GM12878 (cell line): Measurements from ENCODE around the gene LYPD6. TPM values are rescaled to one million over a fixed set of nuclear protein-coding genes. Genes with fewer than 3 reads are reported as not detected.

Experiments used
- ATAC-seq: fragments of 200-7000 bp; cut with Tn5 transposase; 3 replicates; pipeline ENCODE4 v1.9.1; 2020; ENCODE audit warnings: mild to moderate bottlenecking, moderate library complexity
- BruUV-seq: library from RNA; stranded (reverse); fragments of 400-500 nt; replicated peaks from 2 replicates; lab custom pipeline; 2021; lab: Mats Ljungman, UMichigan
- CTCF ChIA-PET: fragments of 300-600 bp; sonication (Branson Sonifier 250); formaldehyde crosslinking; extraction: SDS; loops from one replicate; lab custom pipeline; 2021; ENCODE audit warnings: inconsistent platforms; lab: Yijun Ruan, JAX
- POLR2A ChIA-PET: fragments of 350-600 bp; formaldehyde crosslinking; extraction: SDS; loops from one replicate; lab custom pipeline; 2021; ENCODE audit warnings: inconsistent platforms; lab: Charles Lee
- RAD21 ChIA-PET: fragments of 300-600 bp; sonication (Branson Sonifier 250); formaldehyde crosslinking; loops from one replicate; lab custom pipeline; 2023; ENCODE audit warnings: antibody characterized with exemption; ENCODE audit not compliant: unreplicated experiment; lab: Charles Lee
- SMC1A ChIA-PET: fragments of 300-600 bp; sonication (Branson Sonifier 250); formaldehyde crosslinking; loops from one replicate; lab custom pipeline; 2023; ENCODE audit not compliant: unreplicated experiment, uncharacterized antibody; lab: Charles Lee
- DNase-seq: peaks from one replicate; pipeline ENCODE4 v3.0.0-alpha.2; 2011; ENCODE audit warnings: low read depth, low spot score
- FAIRE-seq: peaks from 3 replicates; lab custom pipeline; 2011; peaks lifted over from hg19 to GRCh38; lab: Jason Lieb, UNC
- H2AFZ ChIP-seq: 2 replicates; pipeline ENCODE4 v1.6.0; 2011; ENCODE audit warnings: low read depth, low read length, control low read depth; ENCODE audit not compliant: control insufficient read depth
- H3K27ac ChIP-seq: 2 replicates; pipeline ENCODE4 v1.5.1; 2011; ENCODE audit warnings: control low read depth; ENCODE audit not compliant: control insufficient read depth, insufficient read depth
- H3K27me3 ChIP-seq, 2 experiments: replicated peaks in 1 of 2; 2 replicates each; pipeline versions ENCODE4 v1.6.0 to v1.6.1; 2011; ENCODE audit warnings: low read length in 1 of 2; ENCODE audit not compliant: control insufficient read depth in 2 of 2, insufficient read depth in 2 of 2
- H3K36me3 ChIP-seq, 2 experiments: 2 replicates each; pipeline ENCODE4 v1.5.1; 2011; ENCODE audit warnings: low read length in 1 of 2; ENCODE audit not compliant: control insufficient read depth in 2 of 2, insufficient read depth in 2 of 2
- H3K4me1 ChIP-seq: 2 replicates; pipeline ENCODE4 v1.6.1; 2011; ENCODE audit warnings: mild to moderate bottlenecking, low read length, moderate library complexity, mixed read lengths; ENCODE audit not compliant: control insufficient read depth, insufficient read depth
- H3K4me2 ChIP-seq: 2 replicates; pipeline ENCODE4 v1.6.0; 2011; ENCODE audit warnings: control low read depth; ENCODE audit not compliant: control insufficient read depth, insufficient read depth
- H3K4me3 ChIP-seq: fragments of 200-600 bp; sonication (generic); 2 replicates; pipeline ENCODE4 v1.5.1; 2016
- H3K79me2 ChIP-seq: 2 replicates; pipeline ENCODE4 v1.6.0; 2011; ENCODE audit warnings: low read length; ENCODE audit not compliant: control insufficient read depth, insufficient read depth
- H3K9ac ChIP-seq: 2 replicates; pipeline ENCODE4 v1.8.0; 2011; ENCODE audit warnings: low read length, control low read depth, mixed read lengths; ENCODE audit not compliant: control insufficient read depth, insufficient read depth
- H3K9me3 ChIP-seq: replicated peaks from 3 replicates; pipeline ENCODE4 v1.5.1; 2011; ENCODE audit warnings: mild to moderate bottlenecking, low read length; ENCODE audit not compliant: control insufficient read depth, insufficient read depth
- H4K20me1 ChIP-seq: 2 replicates; pipeline ENCODE4 v1.6.0; 2011; ENCODE audit not compliant: control insufficient read depth, insufficient read depth
- CBX5 ChIP-seq: sonication (generic); IDR thresholded peaks from 2 replicates; pipeline ENCODE4 v1.6.1; 2016; ENCODE audit warnings: low read depth, moderate library complexity, mild to moderate bottlenecking, inconsistent platforms
- PAX8 ChIP-seq: fragments of 450-650 bp; IDR thresholded peaks from 2 replicates; pipeline ENCODE4 v1.6.1; 2017; ENCODE audit warnings: mild to moderate bottlenecking, moderate library complexity
- SRF ChIP-seq, 2 experiments: IDR thresholded peaks; 2 replicates each; pipeline ENCODE4 v1.6.1; 2011; ENCODE audit warnings: low read depth in 2 of 2, low read length in 2 of 2, mild to moderate bottlenecking in 1 of 2, moderate library complexity in 1 of 2
- ZNF217 ChIP-seq: fragments of 450-650 bp; IDR thresholded peaks from 2 replicates; pipeline ENCODE4 v1.6.1; 2017; ENCODE audit warnings: antibody characterized with exemption, mild to moderate bottlenecking
- ZNF274 ChIP-seq: IDR thresholded peaks from one replicate; pipeline ENCODE4 v1.8.0; 2011; ENCODE audit not compliant: insufficient read length, insufficient read depth
- ZZZ3 ChIP-seq: IDR thresholded peaks from 2 replicates; pipeline ENCODE4 v1.6.1; 2011; ENCODE audit warnings: low read depth; ENCODE audit not compliant: control insufficient read depth, insufficient read length
- WGBS: methylation state at CpG from one replicate; pipeline ENCODE4 v1.1.6; 2016; ENCODE audit warnings: low lambda C conversion rate; ENCODE audit not compliant: insufficient replicate concordance, insufficient coverage; ENCODE audit errors: missing lambda C conversion rate; 5-methylcytosine and 5-hydroxymethylcytosine counted together
- in situ Hi-C: fragments of 300-500 bp; cut with MboI; formaldehyde crosslinking; loops from 9 replicates; pipeline ENCODE4 v1.14.3; 2018; ENCODE audit warnings: mixed read lengths
- intact Hi-C: fragments of 100-400 bp; cut with micrococcal nuclease; formaldehyde crosslinking; loops from one replicate; pipeline ENCODE4 v1.14.2; 2022; ENCODE audit not compliant: unreplicated experiment
- polyA plus RNA-seq, 11 experiments: library from polyadenylated mRNA; depleted of rRNA in 4 of 11; unstranded in 6 of 11; stranded (reverse) in 5 of 11; fragments of >200 nt; fragmentation: Nextera tagmentation in 4 of 11; fragmentation: Illumina TruSeq in 1 of 11; extraction: Ambion mirVana in 4 of 11; extraction: Trizol in 1 of 11; gene quantifications; 1 replicate in 1 of 11; 2 replicates in 10 of 11; pipeline versions ENCODE4 v1.2.1 to v1.2.3, GENCODE V29; 2011 to 2016; ENCODE audit warnings: inconsistent platforms in 2 of 11, missing spikeins in 2 of 11, low read depth in 1 of 11
- total RNA-seq, 4 experiments: library from RNA; depleted of rRNA in 3 of 4; stranded (reverse); fragments of >200 nt in 3 of 4; fragmentation: Illumina TruSeq in 1 of 4; extraction: Trizol in 1 of 4; gene quantifications; 2 replicates each; pipeline versions ENCODE4 v1.2.1 to v1.2.3, GENCODE V29; 2013 to 2021
- TF ChIP-seq, protein P1 (sequence below): IDR thresholded peaks from 2 replicates; pipeline ENCODE4 v1.6.1; 2011; ENCODE audit warnings: borderline replicate concordance, low read depth, mild to moderate bottlenecking, moderate library complexity, low read length; ENCODE audit not compliant: insufficient read depth, poor library complexity, severe bottlenecking
- TF ChIP-seq, protein P2 (sequence below): fragments of 450-650 bp; IDR thresholded peaks from 2 replicates; pipeline ENCODE4 v1.6.1; 2014; ENCODE audit warnings: mild to moderate bottlenecking

The LYPD6 gene
- total and polyA plus RNA-seq, 10 of the 15 experiments (the other 5 are each of a cell fraction or from before 2014, with no cell fraction given), result not detected

GRCh38 chr2:149348291-149348690 is 17.9 kb downstream of the LYPD6 start:
- BruUV-seq, result no TSS peak
- no peak overlapping the region for H3K4me2 ChIP-seq
- FAIRE-seq, result no peak
- H3K9me3 ChIP-seq, result no peaks in the 10 kb centered on the region
- H3K36me3 ChIP-seq, result no peaks in the 10 kb centered on the region
- no peaks in the 10 kb centered on the region for H3K79me2 ChIP-seq
- no peak overlapping the region for H3K4me3 ChIP-seq
- RAD21 ChIA-PET, result no interaction called here
- H2AFZ ChIP-seq, result no peak overlapping the region
- POLR2A ChIA-PET, result no interaction called here
- in situ Hi-C loops, result no loop called here
- no peak for TF ChIP-seq SRF (IDR thresholded peaks at IDR 0.05; ENCODE audit: low read depth in 2 of 2, low read length in 2 of 2)
- TF ChIP-seq CBX5, result no peak
- TF ChIP-seq, protein P1, sequence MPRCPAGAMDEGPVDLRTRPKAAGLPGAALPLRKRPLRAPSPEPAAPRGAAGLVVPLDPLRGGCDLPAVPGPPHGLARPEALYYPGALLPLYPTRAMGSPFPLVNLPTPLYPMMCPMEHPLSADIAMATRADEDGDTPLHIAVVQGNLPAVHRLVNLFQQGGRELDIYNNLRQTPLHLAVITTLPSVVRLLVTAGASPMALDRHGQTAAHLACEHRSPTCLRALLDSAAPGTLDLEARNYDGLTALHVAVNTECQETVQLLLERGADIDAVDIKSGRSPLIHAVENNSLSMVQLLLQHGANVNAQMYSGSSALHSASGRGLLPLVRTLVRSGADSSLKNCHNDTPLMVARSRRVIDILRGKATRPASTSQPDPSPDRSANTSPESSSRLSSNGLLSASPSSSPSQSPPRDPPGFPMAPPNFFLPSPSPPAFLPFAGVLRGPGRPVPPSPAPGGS, result no peak
- TF ChIP-seq, protein P2, sequence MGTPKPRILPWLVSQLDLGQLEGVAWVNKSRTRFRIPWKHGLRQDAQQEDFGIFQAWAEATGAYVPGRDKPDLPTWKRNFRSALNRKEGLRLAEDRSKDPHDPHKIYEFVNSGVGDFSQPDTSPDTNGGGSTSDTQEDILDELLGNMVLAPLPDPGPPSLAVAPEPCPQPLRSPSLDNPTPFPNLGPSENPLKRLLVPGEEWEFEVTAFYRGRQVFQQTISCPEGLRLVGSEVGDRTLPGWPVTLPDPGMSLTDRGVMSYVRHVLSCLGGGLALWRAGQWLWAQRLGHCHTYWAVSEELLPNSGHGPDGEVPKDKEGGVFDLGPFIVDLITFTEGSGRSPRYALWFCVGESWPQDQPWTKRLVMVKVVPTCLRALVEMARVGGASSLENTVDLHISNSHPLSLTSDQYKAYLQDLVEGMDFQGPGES, result no peak
- TF ChIP-seq ZZZ3, result no peak
- no peak for TF ChIP-seq PAX8
- no peak for TF ChIP-seq ZNF274
- no peak for TF ChIP-seq ZNF217
- TF ChIP-seq, all 136 proteins: peak for 0
- 88% methylated on average over 2 of the region's 2 CpGs for WGBS
- Histone ChIP-seq H3K9ac (no peak overlapping the region), H3K27me3 (no peaks in the 10 kb centered on the region), H3K4me1 (no peaks in the 10 kb centered on the region), H4K20me1 (no peaks in the 10 kb centered on the region), H3K27ac (no peak overlapping the region)
- intact Hi-C loops, result no loop called here
- ATAC-seq (no peak), DNase-seq (no peak)
- ChIA-PET SMC1A (no interaction called here), CTCF (no interaction called here)
